Measurements from ENCODE around the gene PRDM16. TPM values are rescaled to one million over a fixed set of nuclear protein-coding genes. Genes with fewer than 3 reads are reported as not detected.

Gene PRDM16
- total RNA-seq, 1 experiment from 2014 or later: 0.04 TPM

GRCh38 chr1:3119061-3119460, 50.1 kb downstream of the PRDM16 start:
- Histone ChIP-seq H2AFZ (ENCODE audit: low read length) (no peak overlapping the region), H3K4me3 (ENCODE audit: low read length) (no peak overlapping the region), H3F3A (ENCODE audit: low read length, unreplicated experiment) (no peaks in the 10 kb centered on the region), H3K9me2 (replicated peaks; ENCODE audit: low read length) (no peaks in the 10 kb centered on the region), H3K27ac (ENCODE audit: low read length) (no peak overlapping the region), H3K4me1 (ENCODE audit: insufficient read depth, low read length) (no peaks in the 10 kb centered on the region), H3K9me3 (ENCODE audit: low read length) (no peaks in the 10 kb centered on the region), H3K4me2 (ENCODE audit: low read length) (no peak overlapping the region), H4K20me1 (ENCODE audit: low read length) (no peaks in the 10 kb centered on the region), H3K9ac (ENCODE audit: low read length) (no peak overlapping the region), H3K79me2 (ENCODE audit: low read length) (no peaks in the 10 kb centered on the region), H3K27me3 (ENCODE audit: low read length) (peaks cover 58% of the 10 kb centered on the region), H3K36me3 (ENCODE audit: low read depth, low read length) (no peaks in the 10 kb centered on the region)
- CTCF ChIA-PET: no interaction called here
- intact Hi-C loops (cut with micrococcal nuclease): no loop called here
- no TSS peak for BruUV-seq (replicated peaks)
- POLR2A ChIA-PET (ENCODE audit: unreplicated experiment): no interaction called here
- TF ChIP-seq EZH2phosphoT487 (IDR thresholded peaks at IDR 0.05; ENCODE audit: borderline replicate concordance, low read length) (no peak), CTCF (conservative IDR thresholded peaks at IDR 0.05; ENCODE audit: low read depth, low read length) (no peak), EZH2 (IDR thresholded peaks at IDR 0.05; ENCODE audit: low read length, unreplicated experiment) (no peak)
- ATAC-seq: no peak
- no peak for DNase-seq

DNA sequence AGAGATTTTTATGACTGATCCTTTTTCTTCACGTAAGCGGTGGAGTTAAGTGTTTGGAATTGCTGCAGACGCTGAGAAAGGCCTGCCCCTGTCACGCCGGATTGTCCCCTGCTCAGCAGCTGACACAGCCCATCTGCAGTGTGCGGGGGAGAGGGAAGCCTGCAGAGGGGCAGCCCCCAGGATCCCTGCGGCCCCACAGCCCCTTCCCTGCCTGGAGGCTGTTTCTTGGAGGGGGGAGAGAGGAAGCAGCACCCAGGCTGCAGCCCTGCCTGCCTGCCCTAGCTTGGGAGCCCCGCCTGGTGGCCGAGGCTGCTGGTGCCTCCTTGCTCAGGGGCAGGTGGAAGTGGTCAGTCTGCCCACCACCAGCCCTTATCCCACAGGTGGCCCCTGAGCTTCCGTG, 50.7 kb downstream of the PRDM16 start:
- POLR2A ChIA-PET (ENCODE audit: unreplicated experiment): no interaction called here
- no peaks in the 10 kb centered on the region for H3F3A ChIP-seq (ENCODE audit: low read length, unreplicated experiment)
- H3K27ac ChIP-seq (ENCODE audit: low read length): no peak overlapping the region
- no peak overlapping the region for H3K4me3 ChIP-seq (ENCODE audit: low read length)
- TF ChIP-seq EZH2phosphoT487 (IDR thresholded peaks at IDR 0.05; ENCODE audit: borderline replicate concordance, low read length) (no peak), CTCF (conservative IDR thresholded peaks at IDR 0.05; ENCODE audit: low read depth, low read length) (peak; percentile 39)
- DNase-seq: no peak
- no peak overlapping the region for H3K9ac ChIP-seq (ENCODE audit: low read length)
- H3K9me2 ChIP-seq (replicated peaks; ENCODE audit: low read length): no peaks in the 10 kb centered on the region
- H2AFZ ChIP-seq (ENCODE audit: low read length): no peak overlapping the region
- H3K4me1 ChIP-seq (ENCODE audit: insufficient read depth, low read length): no peaks in the 10 kb centered on the region
- intact Hi-C loops (cut with micrococcal nuclease): no loop called here
- peak; percentile 46; the same call in 1 of the 2 replicates for ATAC-seq
- H3K36me3 ChIP-seq (ENCODE audit: low read depth, low read length): no peaks in the 10 kb centered on the region
- H4K20me1 ChIP-seq (ENCODE audit: low read length): no peaks in the 10 kb centered on the region
- no peak overlapping the region for H3K4me2 ChIP-seq (ENCODE audit: low read length)
- H3K27me3 ChIP-seq (ENCODE audit: low read length): peaks cover 64% of the 10 kb centered on the region
- no peaks in the 10 kb centered on the region for H3K79me2 ChIP-seq (ENCODE audit: low read length)
- H3K9me3 ChIP-seq (ENCODE audit: low read length): no peaks in the 10 kb centered on the region
- CTCF ChIA-PET: no interaction called here
- no TSS peak for BruUV-seq (replicated peaks)

DNA sequence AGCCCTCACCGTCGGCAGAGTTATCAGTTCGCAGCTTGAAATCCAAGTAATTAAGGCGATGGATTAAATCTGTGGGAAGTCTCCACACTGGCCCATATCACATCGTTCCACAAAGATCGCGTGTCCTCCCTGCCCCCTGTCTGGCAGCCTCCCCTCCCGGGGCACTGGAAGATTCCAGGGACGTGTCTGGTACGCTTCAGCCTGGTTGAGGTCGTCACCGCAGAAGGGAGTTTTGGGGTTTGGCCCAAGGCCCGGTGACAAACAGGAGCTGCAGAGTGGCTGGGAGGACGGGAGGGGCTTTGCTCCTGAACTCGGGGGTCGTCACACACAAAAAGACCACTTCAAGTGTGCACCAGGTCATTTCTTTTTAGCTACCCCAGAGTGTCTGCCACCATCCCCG, 51.1 kb downstream of the PRDM16 start:
- H3K27ac ChIP-seq (ENCODE audit: low read length): no peak overlapping the region
- no peaks in the 10 kb centered on the region for H3K4me1 ChIP-seq (ENCODE audit: insufficient read depth, low read length)
- DNase-seq (no peak), ATAC-seq (no peak; the same call in 1 of the 2 replicates)
- H3K4me3 ChIP-seq (ENCODE audit: low read length): no peak overlapping the region
- intact Hi-C loops (cut with micrococcal nuclease): no loop called here
- no peaks in the 10 kb centered on the region for H3K9me3 ChIP-seq (ENCODE audit: low read length)
- H4K20me1 ChIP-seq (ENCODE audit: low read length): no peaks in the 10 kb centered on the region
- no peak overlapping the region for H3K4me2 ChIP-seq (ENCODE audit: low read length)
- H2AFZ ChIP-seq (ENCODE audit: low read length): no peak overlapping the region
- H3F3A ChIP-seq (ENCODE audit: low read length, unreplicated experiment): no peaks in the 10 kb centered on the region
- ChIA-PET POLR2A (ENCODE audit: unreplicated experiment) (no interaction called here), CTCF (no interaction called here)
- H3K9me2 ChIP-seq (replicated peaks; ENCODE audit: low read length): no peaks in the 10 kb centered on the region
- H3K27me3 ChIP-seq (ENCODE audit: low read length): peaks cover 68% of the 10 kb centered on the region
- H3K79me2 ChIP-seq (ENCODE audit: low read length): no peaks in the 10 kb centered on the region
- H3K36me3 ChIP-seq (ENCODE audit: low read depth, low read length): no peaks in the 10 kb centered on the region
- no peak overlapping the region for H3K9ac ChIP-seq (ENCODE audit: low read length)
- no TSS peak for BruUV-seq (replicated peaks)
- TF ChIP-seq EZH2phosphoT487 (IDR thresholded peaks at IDR 0.05; ENCODE audit: borderline replicate concordance, low read length) (no peak), EZH2 (IDR thresholded peaks at IDR 0.05; ENCODE audit: low read length, unreplicated experiment) (no peak), CTCF (conservative IDR thresholded peaks at IDR 0.05; ENCODE audit: low read depth, low read length) (no peak)
